Measurements from ENCODE around the gene CRIM1. TPM values are rescaled to one million over a fixed set of nuclear protein-coding genes. Genes with fewer than 3 reads are reported as not detected.

The CRIM1 gene
- polyA plus RNA-seq, 3 donors = 9.5 to 50.2 (median 15.9) TPM

GRCh38 chr2:36410681-36411080 is 55.1 kb downstream of the CRIM1 start:
- WGBS, 3 donors = 62 to 66% (median 65%) methylated on average over 4 of the region's 4 CpGs
- H3K27ac ChIP-seq (ENCODE audit: low read depth, low read length) = no peak overlapping the region

GRCh38 chr2:36411962-36412444 is 56.4 kb downstream of the CRIM1 start:
- H3K27ac ChIP-seq (ENCODE audit: low read depth, low read length) = no peak overlapping the region
- WGBS, 3 donors = 65 to 71% (median 69%) methylated on average over 11 of the region's 11 CpGs

- H3K27ac ChIP-seq (ENCODE audit: low read depth, low read length) = no peak overlapping the region
- 61 to 75% (median 68%) methylated on average over 4 of the region's 4 CpGs for WGBS, 3 donors
Measured at GRCh38 chr2:36413218-36413617, 57.6 kb downstream of the CRIM1 start.

- WGBS, 3 donors = 80 to 91% (median 84%) methylated on average over 4 of the region's 4 CpGs
- H3K27ac ChIP-seq (ENCODE audit: low read depth, low read length) = no peak overlapping the region
Measured at GRCh38 chr2:36414307-36414706, 58.7 kb downstream of the CRIM1 start.

GRCh38 chr2:36415381-36416022 is 59.9 kb downstream of the CRIM1 start:
- H3K27ac ChIP-seq (ENCODE audit: low read depth, low read length) = no peak overlapping the region
- WGBS, 3 donors = 57 to 71% (median 65%) methylated on average over 6 of the region's 6 CpGs

GRCh38 chr2:36416370-36417165 is 61.0 kb downstream of the CRIM1 start:
- 32 to 65% (median 58%) methylated on average over 8 of the region's 8 CpGs for WGBS, 3 donors
- no peak overlapping the region for H3K27ac ChIP-seq (ENCODE audit: low read depth, low read length)

GRCh38 chr2:36420569-36421181 is 65.1 kb downstream of the CRIM1 start:
- 89 to 94% (median 93%) methylated on average over 6 of the region's 6 CpGs for WGBS, 3 donors
- H3K27ac ChIP-seq (ENCODE audit: low read depth, low read length) = no peak overlapping the region

- WGBS, 3 donors = 92 to 97% (median 95%) methylated on average over 3 of the region's 3 CpGs
- H3K27ac ChIP-seq (ENCODE audit: low read depth, low read length) = no peak overlapping the region
Measured at GRCh38 chr2:36421379-36421778, 65.8 kb downstream of the CRIM1 start.

- 79 to 94% (median 89%) methylated on average over 5 of the region's 5 CpGs for WGBS, 3 donors
- H3K27ac ChIP-seq (ENCODE audit: low read depth, low read length) = no peak overlapping the region
Measured at GRCh38 chr2:36423172-36423571, 67.6 kb downstream of the CRIM1 start.

GRCh38 chr2:36423619-36424120 is 68.1 kb downstream of the CRIM1 start:
- 88 to 99% (median 97%) methylated on average over 1 of the region's 1 CpG for WGBS, 3 donors
- H3K27ac ChIP-seq (ENCODE audit: low read depth, low read length) = no peak overlapping the region

- H3K27ac ChIP-seq (ENCODE audit: low read depth, low read length) = no peak overlapping the region
- 72 to 87% (median 80%) methylated on average over 3 of the region's 3 CpGs for WGBS, 3 donors
Measured at GRCh38 chr2:36425608-36426355, 70.2 kb downstream of the CRIM1 start.

- H3K27ac ChIP-seq (ENCODE audit: low read depth, low read length) = no peak overlapping the region
- 91 to 98% (median 97%) methylated on average over 2 of the region's 2 CpGs for WGBS, 3 donors
Measured at GRCh38 chr2:36427790-36428243, 72.2 kb downstream of the CRIM1 start.

- no peak overlapping the region for H3K27ac ChIP-seq (ENCODE audit: low read depth, low read length)
- 44 to 78% (median 60%) methylated on average over 4 of the region's 4 CpGs for WGBS, 3 donors
Measured at GRCh38 chr2:36430549-36430948, 75.0 kb downstream of the CRIM1 start.

- H3K27ac ChIP-seq (ENCODE audit: low read depth, low read length) = no peak overlapping the region
- 54 to 62% (median 60%) methylated on average over 3 of the region's 3 CpGs for WGBS, 3 donors
Measured at GRCh38 chr2:36432479-36432878, 76.9 kb downstream of the CRIM1 start.

GRCh38 chr2:36433311-36434217 is 78.0 kb downstream of the CRIM1 start:
- WGBS, 3 donors = 49 to 65% (median 52%) methylated on average over 11 of the region's 11 CpGs
- H3K27ac ChIP-seq (ENCODE audit: low read depth, low read length) = no peak overlapping the region

- WGBS, 3 donors = 56 to 74% (median 69%) methylated on average over 3 of the region's 3 CpGs
- no peak overlapping the region for H3K27ac ChIP-seq (ENCODE audit: low read depth, low read length)
Measured at GRCh38 chr2:36438449-36438977, 82.9 kb downstream of the CRIM1 start.

- H3K27ac ChIP-seq (ENCODE audit: low read depth, low read length) = no peak overlapping the region
- WGBS, 3 donors = 76 to 84% (median 80%) methylated on average over 4 of the region's 4 CpGs
Measured at GRCh38 chr2:36439084-36439483, 83.5 kb downstream of the CRIM1 start.
